ENCODE results near the gene SLC6A3.

Gene SLC6A3

DNA sequence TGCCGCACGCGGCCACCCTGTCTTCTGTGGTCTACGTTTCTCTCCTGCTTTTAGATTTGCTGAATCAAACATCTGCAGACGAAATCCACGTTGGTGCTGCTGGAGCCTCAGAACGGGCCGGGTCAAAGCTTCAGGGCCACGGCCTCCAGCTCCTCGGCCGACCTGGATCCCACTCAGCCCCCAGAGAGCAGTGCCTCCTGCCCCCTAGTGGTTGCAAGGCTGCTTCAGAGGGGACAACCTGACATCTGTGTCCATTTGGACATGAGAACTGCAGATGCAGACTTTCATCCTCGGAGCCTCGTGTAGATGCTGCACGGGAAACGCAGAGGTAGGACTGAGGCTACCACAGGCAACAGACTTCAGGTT is 23.0 kb upstream of the SLC6A3 start:
- TF ChIP-seq CTCF (IDR thresholded peaks at IDR 0.05; ENCODE audit: insufficient read depth, missing control alignments) = peak; percentile 45
- no peak for FAIRE-seq
- DNase-seq (ENCODE audit: insufficient read length, low spot score) = peak; percentile 78

DNA sequence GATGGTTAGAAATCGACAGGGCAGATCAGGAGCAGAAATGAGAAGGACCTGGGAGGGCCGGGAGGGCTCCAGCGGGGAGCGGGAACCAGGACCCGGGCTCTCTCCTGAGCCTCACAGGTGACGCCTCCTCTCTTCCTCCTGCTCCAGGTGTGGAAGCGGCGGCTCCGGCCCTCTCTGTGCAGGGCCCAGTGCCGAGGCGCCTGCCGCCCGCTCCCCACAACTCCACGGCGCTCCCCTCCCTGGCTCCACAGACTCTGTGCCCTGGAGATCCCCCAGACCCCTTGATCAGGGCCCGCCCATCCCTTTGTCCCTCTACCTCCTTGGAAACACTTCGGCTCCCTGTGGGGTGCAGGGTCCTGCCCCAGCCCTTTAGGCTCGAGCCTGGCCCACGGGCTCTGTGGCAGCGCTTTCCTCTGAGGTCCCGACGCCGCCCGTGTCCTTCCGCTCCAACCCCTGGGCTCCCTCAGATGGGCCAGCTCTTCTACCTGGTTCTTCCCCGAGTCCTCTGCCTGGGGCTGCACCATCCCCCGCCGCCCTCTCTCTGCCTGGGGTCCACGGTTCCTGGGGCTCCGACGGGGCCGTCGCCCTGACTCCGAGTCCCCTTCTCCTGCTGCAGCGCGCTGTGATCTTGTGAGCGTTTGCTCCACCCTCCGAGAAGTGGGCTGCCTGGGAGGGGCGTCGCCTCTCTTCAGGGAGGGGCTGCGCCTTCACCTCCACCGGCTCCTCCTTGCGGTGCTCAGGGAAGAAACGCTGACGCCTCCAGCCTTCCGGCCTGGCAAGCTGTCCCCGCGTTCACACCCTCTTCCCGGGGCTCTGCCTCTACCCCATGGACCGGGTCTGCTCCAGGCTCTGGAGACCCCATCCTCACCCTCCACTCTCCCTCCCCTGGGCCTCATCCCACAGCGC is 22.4 kb upstream of the SLC6A3 start:
- FAIRE-seq = no peak

GRCh38 chr5:1466631-1467265 is 21.5 kb upstream of the SLC6A3 start:
- FAIRE-seq (no peak), DNase-seq (ENCODE audit: insufficient read length, low spot score) (no peak)
- TF ChIP-seq CTCF (IDR thresholded peaks at IDR 0.05; ENCODE audit: insufficient read depth, missing control alignments) = no peak

More for the DNA sequence above, 22.4 kb upstream of the SLC6A3 start:
- no peak for TF ChIP-seq CTCF (IDR thresholded peaks at IDR 0.05; ENCODE audit: insufficient read depth, missing control alignments)
- DNase-seq (ENCODE audit: insufficient read length, low spot score) = no peak

DNA sequence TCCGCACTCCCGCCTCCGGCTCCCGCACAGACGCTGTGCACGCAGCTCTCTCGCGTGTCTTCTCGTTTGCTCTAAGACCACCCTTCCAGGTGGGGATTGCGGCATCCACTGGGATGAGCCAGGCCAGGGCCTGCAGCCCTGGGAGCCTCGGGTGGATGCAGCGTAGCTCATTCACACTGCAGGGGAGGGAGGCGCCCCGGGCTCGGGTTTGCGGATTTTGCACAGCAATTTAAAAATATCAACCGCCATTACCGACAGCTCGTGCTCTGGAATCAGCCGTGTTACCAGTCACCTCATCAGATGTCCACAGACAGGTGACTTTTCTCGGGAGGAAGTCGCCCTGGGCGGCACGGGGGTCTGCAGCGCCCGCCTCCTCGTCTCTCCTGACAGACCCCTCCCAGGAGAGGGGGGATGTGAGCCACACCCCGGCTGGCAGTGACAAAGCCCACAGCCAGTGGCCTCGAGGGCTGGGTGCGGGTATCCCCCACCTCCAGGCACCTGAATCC is 20.8 kb upstream of the SLC6A3 start:
- DNase-seq (ENCODE audit: insufficient read length, low spot score) = no peak
- no peak for FAIRE-seq
- no peak for TF ChIP-seq CTCF (IDR thresholded peaks at IDR 0.05; ENCODE audit: insufficient read depth, missing control alignments)

DNA sequence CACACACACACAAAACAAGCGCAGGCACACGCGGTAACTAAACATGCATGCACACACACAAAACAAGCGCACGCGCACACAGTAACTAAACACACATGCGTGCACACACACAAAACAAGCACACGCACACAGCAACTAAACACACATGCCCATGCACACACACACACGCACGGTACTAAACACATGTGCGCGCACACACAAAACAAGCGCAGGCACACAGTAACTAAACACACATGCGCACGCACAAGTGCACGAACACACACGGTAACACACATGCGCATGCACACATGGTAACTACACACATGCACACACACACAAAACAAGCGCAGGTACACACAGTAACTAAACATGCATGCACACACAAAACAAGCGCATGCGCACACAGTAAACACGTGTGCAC is 19.9 kb upstream of the SLC6A3 start:
- no peak for DNase-seq (ENCODE audit: insufficient read length, low spot score)
- FAIRE-seq = no peak
- no peak for TF ChIP-seq CTCF (IDR thresholded peaks at IDR 0.05; ENCODE audit: insufficient read depth, missing control alignments)

DNA sequence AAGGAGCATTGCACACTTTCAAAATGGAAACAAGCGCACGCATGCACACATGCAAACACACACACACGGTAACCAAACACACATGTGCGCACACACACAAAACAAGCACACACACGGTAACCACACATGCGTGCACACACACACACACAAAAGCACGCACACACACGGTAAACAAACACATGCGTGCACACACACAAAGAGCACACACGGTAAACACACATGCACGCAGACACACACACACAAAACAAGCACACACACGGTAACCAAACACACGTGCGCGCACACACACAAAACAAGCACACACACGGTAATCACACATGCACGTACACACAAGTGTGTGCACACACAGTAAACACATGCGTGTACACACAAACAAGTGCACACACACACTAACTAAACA is 19.3 kb upstream of the SLC6A3 start:
- no peak for TF ChIP-seq CTCF (IDR thresholded peaks at IDR 0.05; ENCODE audit: insufficient read depth, missing control alignments)
- FAIRE-seq = no peak
- DNase-seq (ENCODE audit: insufficient read length, low spot score) = no peak

DNA sequence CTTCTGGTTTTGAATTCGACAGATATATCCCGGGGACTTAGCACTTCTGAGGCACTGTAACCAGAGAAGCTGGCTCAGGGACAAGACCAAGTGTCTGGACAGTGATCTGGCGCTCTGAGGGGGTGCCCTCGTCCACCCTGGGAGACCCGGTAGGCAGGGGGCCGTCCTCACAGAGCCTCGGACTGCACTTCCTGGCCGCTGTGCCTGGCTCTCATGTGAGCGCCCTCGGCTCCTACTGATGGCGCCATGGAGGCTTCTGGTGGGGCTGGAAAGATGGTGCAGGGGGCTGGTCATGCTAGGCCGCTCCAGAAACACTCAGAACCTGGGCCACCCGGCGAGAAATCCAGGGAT is 18.8 kb upstream of the SLC6A3 start:
- DNase-seq (ENCODE audit: insufficient read length, low spot score) = no peak
- no peak for FAIRE-seq
- no peak for TF ChIP-seq CTCF (IDR thresholded peaks at IDR 0.05; ENCODE audit: insufficient read depth, missing control alignments)

Data from D721Med (cell line).